CD14-positive monocyte (primary cell): Measurements from ENCODE around the gene TAF13. TPM values are rescaled to one million over a fixed set of nuclear protein-coding genes. Genes with fewer than 3 reads are reported as not detected.

Experiments
- DNase-seq, 3 donors: peaks; one replicate each; pipeline ENCODE4 v3.0.0-alpha.2; 2011 to 2022
- H2AFZ ChIP-seq: 2 replicates; pipeline ENCODE4 v1.6.0; 2012; ENCODE audit warnings: mild to moderate bottlenecking, low read depth, low read length, inconsistent platforms; ENCODE audit not compliant: insufficient read depth, poor library complexity, severe bottlenecking
- H3K27ac ChIP-seq, 2 donors: 1 replicate in 1 of 2; 2 replicates in 1 of 2; pipeline ENCODE4 v1.5.1; 2012 to 2013; ENCODE audit warnings: low read length in 2 of 2, control low read depth in 1 of 2, inconsistent platforms in 1 of 2, low read depth in 1 of 2, mild to moderate bottlenecking in 1 of 2
- H3K27me3 ChIP-seq, 2 donors: one replicate each; pipeline versions ENCODE4 v1.6.0 to v1.6.1; 2011 to 2013; ENCODE audit warnings: low read length in 2 of 2; ENCODE audit not compliant: control insufficient read depth in 2 of 2, insufficient read depth in 2 of 2
- H3K36me3 ChIP-seq, 2 donors: replicated peaks in 1 of 2; 1 replicate in 1 of 2; 2 replicates in 1 of 2; pipeline versions ENCODE4 v1.5.1 to v1.6.1; 2012 to 2013; ENCODE audit warnings: low read length in 2 of 2, control low read depth in 1 of 2, inconsistent platforms in 1 of 2, mild to moderate bottlenecking in 1 of 2; ENCODE audit not compliant: insufficient read depth in 2 of 2, control insufficient read depth in 1 of 2
- H3K4me1 ChIP-seq, 2 donors: 1 replicate in 1 of 2; 2 replicates in 1 of 2; pipeline versions ENCODE4 v1.5.1 to v1.6.1; 2012 to 2013; ENCODE audit warnings: low read length in 2 of 2, control low read depth in 1 of 2, inconsistent platforms in 1 of 2, mild to moderate bottlenecking in 1 of 2, moderate library complexity in 1 of 2; ENCODE audit not compliant: insufficient read depth in 2 of 2, control insufficient read depth in 1 of 2
- H3K4me2 ChIP-seq: replicated peaks from 2 replicates; pipeline ENCODE3; 2012; ENCODE audit warnings: low read length, moderate library complexity, mild to moderate bottlenecking; ENCODE audit not compliant: poor library complexity, severe bottlenecking; ENCODE audit errors: extremely low read depth
- H3K4me3 ChIP-seq, 3 experiments: fragments of 200-600 bp in 1 of 3; sonication (generic) in 1 of 3; replicated peaks in 1 of 3; 1 replicate in 2 of 3; 2 replicates in 1 of 3; pipeline ENCODE4 v1.5.1; 2011 to 2013; ENCODE audit warnings: low read length in 3 of 3, mild to moderate bottlenecking in 3 of 3, control low read depth in 2 of 3, low read depth in 2 of 3, inconsistent platforms in 1 of 3, moderate library complexity in 1 of 3
- H3K79me2 ChIP-seq: 2 replicates; pipeline ENCODE4 v1.6.0; 2012; ENCODE audit warnings: mild to moderate bottlenecking, control low read depth, inconsistent platforms, low read length, moderate library complexity; ENCODE audit not compliant: insufficient read depth
- H3K9ac ChIP-seq: 2 replicates; pipeline ENCODE4 v1.6.0; 2017; ENCODE audit warnings: low read length, mild to moderate bottlenecking; ENCODE audit not compliant: insufficient read depth, poor library complexity, severe bottlenecking
- H3K9me3 ChIP-seq, 2 donors: replicated peaks in 1 of 2; 1 replicate in 1 of 2; 2 replicates in 1 of 2; pipeline versions ENCODE4 v1.5.1 to v1.6.1; 2012 to 2013; ENCODE audit warnings: low read length in 2 of 2, control low read depth in 1 of 2; ENCODE audit not compliant: control insufficient read depth in 1 of 2, insufficient read depth in 1 of 2
- H4K20me1 ChIP-seq: 2 replicates; pipeline ENCODE4 v1.6.0; 2012; ENCODE audit warnings: mild to moderate bottlenecking, low read length, control low read depth, moderate library complexity; ENCODE audit not compliant: insufficient read depth
- H3K27ac Mint-ChIP-seq, 7 donors: one replicate each; pipeline ENCODE4 v1.8.0; 2020; ENCODE audit warnings: mild to moderate bottlenecking in 7 of 7, mixed read lengths in 7 of 7, moderate library complexity in 6 of 7, inconsistent platforms in 2 of 7
- H3K27me3 Mint-ChIP-seq, 3 donors: one replicate each; pipeline ENCODE4 v1.8.0; 2021 to 2022; ENCODE audit warnings: low read depth in 3 of 3, mild to moderate bottlenecking in 3 of 3, mixed read lengths in 3 of 3, moderate library complexity in 3 of 3, inconsistent platforms in 1 of 3
- H3K36me3 Mint-ChIP-seq, 2 donors: one replicate each; pipeline ENCODE4 v1.8.0; 2020; ENCODE audit warnings: mixed read lengths in 2 of 2, inconsistent platforms in 1 of 2, mild to moderate bottlenecking in 1 of 2
- H3K4me1 Mint-ChIP-seq: one replicate; pipeline ENCODE4 v1.8.0; 2020; ENCODE audit warnings: mild to moderate bottlenecking, mixed read lengths
- H3K4me3 Mint-ChIP-seq, 2 donors: one replicate each; pipeline ENCODE4 v1.8.0; 2020; ENCODE audit warnings: mild to moderate bottlenecking in 2 of 2, mixed read lengths in 2 of 2, moderate library complexity in 1 of 2
- H3K9me3 Mint-ChIP-seq, 7 donors: one replicate each; pipeline ENCODE4 v1.8.0; 2020 to 2022; ENCODE audit warnings: mixed read lengths in 7 of 7, mild to moderate bottlenecking in 6 of 7, moderate library complexity in 6 of 7, inconsistent platforms in 2 of 7
- CTCF ChIP-seq: fragments of 200-600 bp; IDR thresholded peaks from one replicate; pipeline ENCODE4 v1.8.0; 2022; ENCODE audit warnings: antibody characterized with exemption, mild to moderate bottlenecking
- WGBS: methylation state at CpG from one replicate; pipeline ENCODE4 v1.1.5; 2013; ENCODE audit warnings: missing lambda C conversion rate; ENCODE audit not compliant: insufficient coverage; 5-methylcytosine and 5-hydroxymethylcytosine counted together
- intact Hi-C, 2 donors: fragments of 100-400 bp; cut with micrococcal nuclease; formaldehyde crosslinking; loops; one replicate each; pipeline versions ENCODE4 v1.15.0 to v1.15.1; 2023
- polyA plus RNA-seq, 3 donors: library from polyadenylated mRNA; depleted of rRNA in 1 of 3; unstranded in 2 of 3; stranded (reverse) in 1 of 3; fragments of 300-500 nt in 2 of 3; fragments of >200 nt in 1 of 3; fragmentation: Illumina TruSeq in 2 of 3; gene quantifications; 1 replicate in 2 of 3; 2 replicates in 1 of 3; pipeline ENCODE4 v1.2.3, GENCODE V29; 2012 to 2021

Gene TAF13
- polyA plus RNA-seq, 3 donors, result 1.2 to 17.7 (median 5.2) TPM

DNA sequence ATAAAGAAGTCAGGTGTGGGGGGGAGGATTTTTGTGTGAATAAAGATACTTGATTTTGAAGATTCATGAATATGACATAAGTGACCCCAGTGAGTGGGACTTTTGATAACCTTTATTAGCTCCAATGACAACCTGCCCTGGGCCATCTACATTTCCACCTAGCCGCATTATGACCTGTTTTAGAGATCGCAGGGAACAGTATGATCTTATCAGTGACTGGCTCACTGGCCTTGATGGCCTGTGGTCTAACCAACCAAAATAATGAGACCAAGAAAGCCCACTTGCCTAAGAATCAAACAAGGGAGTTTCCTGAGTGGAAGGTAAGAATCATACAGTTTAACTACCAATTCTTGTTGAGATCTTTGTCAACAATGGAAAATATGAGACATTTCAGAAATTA lies 39.9 kb upstream of the TAF13 start:
- Histone ChIP-seq H3K4me3 (no peak overlapping the region), H2AFZ (no peak overlapping the region), H3K27ac (no peak overlapping the region), H3K4me2 (no peak overlapping the region), H3K9me3 (peaks cover 0 to 10% of the 10 kb centered on the region in 2 donors), H4K20me1 (no peaks in the 10 kb centered on the region), H3K79me2 (no peaks in the 10 kb centered on the region), H3K36me3 (no peaks in the 10 kb centered on the region), H3K27me3 (peaks cover 32 to 35% of the 10 kb centered on the region in 2 donors), H3K4me1 (peaks cover 33 to 35% of the 10 kb centered on the region in 2 donors), H3K9ac (no peak overlapping the region)
- peaks cover 40 to 57% (median 51%) of the 10 kb centered on the region in 3 donors for H3K27me3 Mint-ChIP-seq
- H3K36me3 Mint-ChIP-seq, result peaks cover 3 to 11% of the 10 kb centered on the region in 2 donors
- H3K27ac Mint-ChIP-seq, result no peak overlapping the region
- TF ChIP-seq CTCF, result no peak
- H3K4me3 Mint-ChIP-seq, result peak overlapping the region in 1 of 2 donors; percentile 33
- intact Hi-C loops, result loop anchor here (10.0 kb wide), 1 partner anchor 151 kb away; the partner anchor contains the start of gene CLCC1 (in 2 of the 2)
- no peak for DNase-seq
- no CpG with 5 or more reads among the region's 2 CpGs for WGBS
- H3K4me1 Mint-ChIP-seq, result peaks cover 39% of the 10 kb centered on the region
- peaks cover 0 to 15% (median 6%) of the 10 kb centered on the region in 7 donors for H3K9me3 Mint-ChIP-seq

- no peak for DNase-seq
- H4K20me1 ChIP-seq, result no peaks in the 10 kb centered on the region
- Mint-ChIP-seq H3K4me1 (peaks cover 40% of the 10 kb centered on the region), H3K27ac (peak overlapping the region in 1 of 7 donors; percentile 28), H3K27me3 (peaks cover 40 to 55% (median 54%) of the 10 kb centered on the region in 3 donors), H3K9me3 (peaks cover 0 to 15% (median 6%) of the 10 kb centered on the region in 7 donors), H3K36me3 (peaks cover 3 to 14% of the 10 kb centered on the region in 2 donors), H3K4me3 (peak overlapping the region; percentile 70 to 91)
- 8% methylated on average over 10 of the region's 12 CpGs for WGBS
- H3K9ac ChIP-seq, result peak overlapping the region; percentile 25
- no peak for TF ChIP-seq CTCF
- peaks cover 33 to 35% of the 10 kb centered on the region in 2 donors for H3K4me1 ChIP-seq
- no peak overlapping the region for H3K27ac ChIP-seq
- H3K36me3 ChIP-seq, result no peaks in the 10 kb centered on the region
- H3K79me2 ChIP-seq, result no peaks in the 10 kb centered on the region
- H2AFZ ChIP-seq, result peak overlapping the region; percentile 43
- H3K4me2 ChIP-seq, result peak overlapping the region; percentile 80
- peaks cover 0 to 10% of the 10 kb centered on the region in 2 donors for H3K9me3 ChIP-seq
- H3K27me3 ChIP-seq, result peaks cover 32 to 35% of the 10 kb centered on the region in 2 donors
- intact Hi-C loops, result loop anchor here (5.0 to 10.0 kb wide), 2 partner anchors 72 to 150 kb away; partner anchors contain the start of genes CLCC1 (in 2 of the 2) and WDR47 (in 2 of the 2)
- H3K4me3 ChIP-seq, result peak overlapping the region in 1 of 3 experiments; percentile 69
Measured at GRCh38 chr1:109114342-109114674, 38.5 kb upstream of the TAF13 start.
